SK-N-SH (cell line): ENCODE results near the gene LRRC57.

Experiments
- EP300 ChIP-seq, 2 experiments: IDR thresholded peaks; 2 replicates each; pipeline versions ENCODE4 v1.4.0 to v1.6.1; 2012; ENCODE audit warnings: borderline replicate concordance in 1 of 2, low read depth in 1 of 2, low read length in 1 of 2
- EZH2phosphoT487 ChIP-seq: fragments of 200-600 bp; sonication (generic); IDR thresholded peaks from 2 replicates; pipeline ENCODE4 v1.6.1; 2017; ENCODE audit warnings: low read depth, mixed run types, mild to moderate bottlenecking, antibody characterized with exemption, moderate library complexity, borderline replicate concordance
- GATA2 ChIP-seq: sonication (generic); formaldehyde crosslinking; IDR thresholded peaks from 2 replicates; pipeline ENCODE4 v1.5.0; 2020; ENCODE audit warnings: mild to moderate bottlenecking, missing genetic modification reagents
- RFX5 ChIP-seq: IDR thresholded peaks from 2 replicates; pipeline ENCODE4 v1.6.1; 2012; ENCODE audit warnings: mild to moderate bottlenecking, improper control_type of control experiment, low read length
- RXRA ChIP-seq: IDR thresholded peaks from 2 replicates; pipeline ENCODE4 v1.4.0; 2012; ENCODE audit warnings: low read depth, mild to moderate bottlenecking, borderline replicate concordance
- TAF1 ChIP-seq: IDR thresholded peaks from 2 replicates; pipeline ENCODE4 v1.6.1; 2012; ENCODE audit warnings: low read depth, mild to moderate bottlenecking, low read length, moderate library complexity, borderline replicate concordance
- USF1 ChIP-seq: IDR thresholded peaks from 2 replicates; pipeline ENCODE4 v1.4.0; 2012; ENCODE audit warnings: low read depth, borderline replicate concordance

- TF ChIP-seq RXRA (no peak), EZH2phosphoT487 (no peak), EP300 (IDR thresholded peaks at IDR 0.05; ENCODE audit: borderline replicate concordance in 1 of 2, low read depth in 1 of 2, low read length in 1 of 2) (peak in 1 of 2 experiments; percentile 64; a peak in 2 of 4 replicates), RFX5 (no peak), TAF1 (no peak), GATA2 (CRISPR knock-in tag) (no peak), USF1 (no peak)
These were observed 53.6 kb downstream of the LRRC57 start for GRCh38 chr15:42494998-42495360.
